ENCODE data around the gene CARHSP1.
"Not testable (repeated sequence)": the region's sequence is repeated elsewhere in the genome, so short reads cannot be mapped to it uniquely, and the experiment has no call there.

The CARHSP1 gene

GRCh38 chr16:8828541-8829165 lies 40.2 kb downstream of the CARHSP1 start:
- no peak for DNase-seq (ENCODE audit: low spot score)

DNA sequence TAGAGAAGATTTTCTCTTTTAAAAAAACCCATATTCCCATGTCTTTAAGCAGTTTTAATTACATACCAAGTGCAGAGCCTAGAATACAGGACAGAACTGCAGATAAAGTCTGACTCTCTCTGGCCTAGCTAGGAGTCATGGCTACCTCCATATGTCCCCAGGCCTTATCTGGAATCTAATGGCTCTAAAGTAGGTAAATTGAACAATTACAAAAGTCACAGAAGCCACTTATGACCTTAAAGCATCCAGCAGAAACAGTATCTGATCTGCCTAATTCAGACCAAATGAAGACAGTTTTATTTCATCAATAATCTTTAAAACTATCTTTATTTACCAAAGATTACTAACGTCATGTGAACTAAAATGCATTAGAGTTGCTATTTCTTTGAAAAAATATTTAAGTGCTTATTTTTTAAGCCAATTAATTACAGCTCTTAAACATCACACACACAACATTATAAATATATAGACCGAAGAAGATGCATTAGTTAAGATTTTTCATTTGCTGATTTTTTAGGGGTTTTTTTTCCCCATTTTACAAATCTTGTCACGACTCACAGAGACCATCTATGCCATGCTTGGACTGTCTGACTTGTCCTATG lies 42.4 kb downstream of the CARHSP1 start:
- DNase-seq (ENCODE audit: low spot score) = no peak

DNA sequence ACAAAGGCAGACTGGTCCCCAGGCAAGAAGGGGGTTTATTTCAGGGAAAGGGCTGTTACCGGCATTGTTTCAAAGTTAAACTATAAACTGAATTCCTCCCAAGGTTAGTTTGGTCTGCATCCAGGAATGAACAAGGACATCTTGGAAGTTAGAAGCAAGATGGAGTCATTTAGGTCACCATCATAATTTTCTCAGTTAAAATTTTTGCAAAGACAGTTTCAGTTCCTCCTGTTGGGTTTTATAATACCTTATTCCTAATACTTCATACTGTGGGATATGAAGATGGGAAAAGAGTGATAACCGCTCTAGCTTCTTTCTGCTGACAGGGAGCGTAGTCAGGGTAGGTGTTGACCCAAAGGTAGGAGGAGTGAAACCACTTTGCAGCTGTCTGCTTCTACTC lies 46.4 kb downstream of the CARHSP1 start:
- DNase-seq (ENCODE audit: low spot score) = no peak

DNA sequence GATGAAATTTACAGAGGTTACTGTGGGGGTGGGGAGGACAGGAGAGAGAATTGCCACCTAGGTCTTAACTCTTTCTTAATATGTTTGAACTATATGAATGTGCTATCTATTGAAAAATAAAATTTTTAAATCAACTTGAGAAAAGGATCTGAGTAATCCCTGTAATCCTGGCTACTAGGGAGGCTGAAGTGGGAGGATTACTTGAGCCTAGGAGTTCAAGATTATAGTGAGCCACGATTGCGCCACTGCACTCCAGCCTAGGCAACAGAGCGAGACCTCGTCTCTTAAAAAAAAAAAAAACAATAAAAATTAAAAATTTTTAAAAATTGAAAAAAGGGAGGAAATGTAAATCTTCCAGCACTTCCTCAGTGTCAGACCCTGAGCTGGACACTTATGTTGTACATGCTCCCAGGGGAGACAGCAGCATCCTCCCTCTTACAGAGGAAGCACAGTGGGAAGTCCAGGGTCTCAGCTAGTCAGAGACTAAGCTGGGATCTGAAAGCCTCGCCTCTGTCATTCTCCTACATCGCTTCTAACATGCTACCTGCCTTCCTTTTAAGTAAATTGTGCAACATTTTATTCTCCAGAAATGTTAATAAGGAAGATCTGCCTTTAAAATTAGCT lies 49.3 kb downstream of the CARHSP1 start:
- DNase-seq (ENCODE audit: low spot score) = no peak

- no peak for DNase-seq (ENCODE audit: low spot score)
These were observed 50.1 kb downstream of the CARHSP1 start for GRCh38 chr16:8818504-8819270.

DNA sequence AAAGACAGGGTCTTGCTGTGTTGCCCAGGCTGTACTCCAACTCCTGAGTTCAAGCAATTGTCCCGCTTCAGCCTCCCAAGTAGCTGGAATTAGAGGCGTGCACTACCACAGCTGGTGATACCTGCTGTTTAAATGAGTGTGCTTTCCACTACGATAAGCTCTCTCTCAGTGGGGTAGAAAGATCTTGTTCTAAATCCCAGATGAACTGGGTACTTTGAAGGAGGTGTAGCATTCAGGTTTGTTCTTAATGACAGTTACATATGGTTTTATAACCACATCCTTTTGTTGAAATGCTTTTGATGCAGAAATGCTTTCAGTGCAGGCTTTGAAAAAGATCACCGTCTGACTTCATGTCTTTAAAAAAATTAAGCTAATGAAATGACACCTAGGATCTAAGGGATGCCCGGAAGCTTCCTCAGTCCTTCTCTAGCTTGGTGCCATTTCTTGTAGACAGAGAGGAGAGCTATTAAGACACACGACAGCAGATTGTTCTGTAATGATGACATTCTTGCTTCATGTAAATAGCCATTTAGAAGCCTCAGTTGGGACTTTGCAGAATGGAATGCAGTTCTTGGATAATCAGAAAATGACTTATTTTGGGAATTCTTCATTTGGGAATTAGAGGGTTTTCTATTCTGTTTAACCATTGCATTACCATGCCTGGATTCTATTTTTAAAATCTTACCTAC lies 51.7 kb downstream of the CARHSP1 start:
- DNase-seq (ENCODE audit: low spot score) = peak; percentile 61

DNA sequence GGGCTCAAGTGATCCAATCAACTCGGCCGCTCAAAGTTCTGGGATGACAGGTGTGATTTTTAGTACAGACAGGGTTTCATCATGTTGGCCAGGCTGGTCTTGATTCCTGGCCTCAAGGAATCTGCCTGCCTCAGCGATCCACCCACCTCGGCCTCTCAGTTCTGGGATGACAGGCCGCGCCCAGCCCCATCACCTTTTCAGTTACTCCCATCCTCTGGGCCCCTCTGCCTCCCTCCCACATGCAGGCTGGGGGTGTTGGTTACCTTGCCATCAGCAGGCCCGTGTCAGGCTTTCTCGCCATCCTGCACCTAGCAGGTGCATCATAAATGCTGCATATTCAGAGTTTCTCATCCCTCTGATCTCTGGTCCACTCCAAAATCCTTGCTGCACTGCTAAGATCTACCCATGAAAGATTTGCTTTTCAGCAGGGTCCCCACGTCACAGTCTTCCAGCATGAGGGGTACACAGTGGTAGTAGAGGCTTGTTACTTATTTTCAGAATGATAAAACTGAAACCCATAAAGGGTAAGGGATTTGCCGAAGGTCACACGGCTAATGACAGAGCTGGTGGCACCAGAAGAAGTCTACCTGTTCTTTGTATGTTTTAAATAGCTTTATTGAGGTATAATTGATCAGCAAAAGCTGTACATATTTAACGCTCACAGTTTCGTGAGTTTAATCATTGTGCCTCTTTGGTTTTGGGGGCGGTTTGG lies 54.6 kb downstream of the CARHSP1 start:
- DNase-seq (ENCODE audit: low spot score) = no peak

- no peak for DNase-seq (ENCODE audit: low spot score)
These were observed 56.5 kb downstream of the CARHSP1 start for GRCh38 chr16:8812162-8812843.

- no peak for DNase-seq (ENCODE audit: low spot score)
These were observed 60.0 kb downstream of the CARHSP1 start for GRCh38 chr16:8808613-8809353.

- DNase-seq (ENCODE audit: low spot score) = no peak
These were observed 60.8 kb downstream of the CARHSP1 start for GRCh38 chr16:8808009-8808408.

DNA sequence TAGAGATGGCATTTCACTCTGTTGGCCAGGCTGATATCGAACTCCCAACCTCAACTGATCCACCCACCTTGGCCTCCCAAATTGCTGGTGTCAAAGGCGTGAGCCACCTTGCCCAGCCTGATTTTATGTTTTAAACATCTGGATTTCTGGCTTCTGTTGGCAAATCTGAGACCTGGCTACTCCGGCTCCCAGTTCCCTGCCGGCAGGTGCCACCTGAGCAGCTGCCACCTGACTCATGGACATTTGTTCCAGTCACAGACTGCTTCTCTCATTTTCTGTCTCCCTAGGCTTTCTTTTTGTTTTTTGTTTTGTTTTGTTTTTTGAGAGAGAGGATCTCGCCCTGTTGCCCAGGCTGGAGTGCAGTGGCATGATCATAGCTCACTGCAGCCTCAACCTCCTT lies 61.6 kb downstream of the CARHSP1 start:
- no peak for DNase-seq (ENCODE audit: low spot score)

GRCh38 chr16:8806272-8806983 lies 62.4 kb downstream of the CARHSP1 start:
- no peak for DNase-seq (ENCODE audit: low spot score)

DNA sequence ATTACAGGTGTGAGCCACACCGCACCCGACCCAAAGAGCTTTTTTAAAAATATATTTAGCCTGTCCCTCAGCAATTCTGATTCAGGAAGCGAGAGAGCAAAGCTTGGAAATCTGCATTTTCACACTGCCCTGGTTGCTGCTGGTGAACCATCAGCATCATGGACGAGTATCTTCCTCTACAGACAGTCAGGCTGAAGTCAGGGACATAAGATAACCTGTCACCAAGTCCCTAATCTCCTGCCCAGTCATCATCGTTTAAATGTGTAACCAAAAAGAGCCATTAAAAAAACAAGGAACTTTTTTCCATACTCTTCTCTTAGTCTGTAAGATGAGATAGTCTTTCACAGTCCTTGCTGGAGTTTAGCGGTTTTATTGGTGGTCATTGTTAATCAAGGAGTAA lies 64.5 kb downstream of the CARHSP1 start:
- no peak for DNase-seq (ENCODE audit: low spot score)

- not testable (repeated sequence) for DNase-seq (ENCODE audit: low spot score)
These were observed 65.1 kb downstream of the CARHSP1 start for GRCh38 chr16:8803733-8804132.
